ENCODE data around the gene MYBBP1A.

GRCh38 chr17:4527134-4527533 lies 28.1 kb downstream of the MYBBP1A start:
- TF ChIP-seq CTCF (IDR thresholded peaks at IDR 0.05; ENCODE audit: low read depth, low read length) (no peak), MAX (IDR thresholded peaks at IDR 0.05; ENCODE audit: low read depth, low read length) (no peak), POLR2A (IDR thresholded peaks at IDR 0.05; ENCODE audit: extremely low read depth, insufficient read length) (no peak), MYC (IDR thresholded peaks at IDR 0.05; ENCODE audit: low read depth, low read length) (no peak)

All from NB4 (cell line).